Pancreas (tissue), 10 donors: ENCODE results near the gene VLDLR. TPM values are rescaled to one million over a fixed set of nuclear protein-coding genes. Genes with fewer than 3 reads are reported as not detected.

Experiments used
- ATAC-seq, 4 donors: fragments of 200-7000 bp; cut with Tn5 transposase; one replicate each; pipeline versions ENCODE4 v1.8.0 to v1.9.1; 2020; ENCODE audit warnings: mild to moderate bottlenecking in 4 of 4, moderate library complexity in 4 of 4
- DNase-seq, 6 donors: peaks; one replicate each; pipeline ENCODE4 v3.0.0-alpha.2; 2020
- FAIRE-seq: peaks from 2 replicates; lab custom pipeline; 2012; peaks lifted over from hg19 to GRCh38; lab: Jason Lieb, UNC
- H3K27ac ChIP-seq, 4 donors: fragments of 200-600 bp; sonication (generic); 1 replicate in 3 of 4; 2 replicates in 1 of 4; pipeline versions ENCODE4 v1.5.0 to v1.8.0; 2020
- H3K27me3 ChIP-seq, 4 donors: fragments of 200-600 bp; one replicate each; pipeline ENCODE4 v1.8.0; 2021
- H3K36me3 ChIP-seq, 3 donors: fragments of 200-600 bp; sonication (generic) in 1 of 3; one replicate each; pipeline versions ENCODE4 v1.5.0 to v1.8.0; 2020 to 2021
- H3K4me1 ChIP-seq, 3 donors: fragments of 200-600 bp; one replicate each; pipeline ENCODE4 v1.8.0; 2021
- H3K4me3 ChIP-seq, 4 donors: fragments of 200-600 bp; sonication (generic) in 2 of 4; one replicate each; pipeline versions ENCODE4 v1.5.0 to v1.8.0; 2020 to 2021
- H3K9me3 ChIP-seq, 4 donors: fragments of 200-600 bp; one replicate each; pipeline ENCODE4 v1.8.0; 2021
- WGBS, 2 donors: extraction: QIAGEN DNeasy Blood & Tissue Kit; methylation state at CpG; one replicate each; pipeline ENCODE4 v1.1.7; 2013; 5-methylcytosine and 5-hydroxymethylcytosine counted together
- intact Hi-C, 3 donors: fragments of 100-400 bp; cut with DNase I; formaldehyde crosslinking; loops; one replicate each; pipeline versions ENCODE4 v1.11.1 to v1.14.2; 2022
- polyA plus RNA-seq, 2 donors: library from polyadenylated mRNA; stranded (reverse); fragments of 200-250 nt; gene quantifications; one replicate each; pipeline ENCODE4 v1.2.3, GENCODE V29; 2013
- total RNA-seq, 6 donors: library from RNA; stranded (reverse); fragmentation: NEBNext Ultra II Directional in 4 of 6; extraction: Animal tissue kit (Norgen Biotek cat#: 25700) in 4 of 6; gene quantifications; one replicate each; pipeline versions ENCODE4 v1.2.1 to v1.2.4, GENCODE V29; 2021 to 2023
- TF ChIP-seq, protein P1 (sequence below), 4 donors: fragments of 200-600 bp; sonication (generic) in 3 of 4; IDR thresholded peaks; one replicate each; pipeline versions ENCODE4 v1.5.0 to v1.8.0; 2021; ENCODE audit warnings: antibody characterized with exemption in 4 of 4
- donor health status: healthy with polysubstance abuse.
- donor health status: DM: no; HTN: no; CAD: no; lungs with moderate emphysema.
- donor health status: DM: no; HTN: no; CAD: no.
- donor health status: control.
- donor health status: control.
- donor health status: Bipolar disorder and iron deficiency.
- donor health status: DM: yes; HTN: yes; CAD: no.
- donor health status: DM: no; HTN: no; CAD: no.
- donor health status: DM: no; HTN: no; CAD: no.
- donor health status: DM: yes; HTN: yes; CAD: no.

Gene VLDLR
- total and polyA plus RNA-seq, 8 donors = 7.4 to 34.8 (median 24.0) TPM

DNA sequence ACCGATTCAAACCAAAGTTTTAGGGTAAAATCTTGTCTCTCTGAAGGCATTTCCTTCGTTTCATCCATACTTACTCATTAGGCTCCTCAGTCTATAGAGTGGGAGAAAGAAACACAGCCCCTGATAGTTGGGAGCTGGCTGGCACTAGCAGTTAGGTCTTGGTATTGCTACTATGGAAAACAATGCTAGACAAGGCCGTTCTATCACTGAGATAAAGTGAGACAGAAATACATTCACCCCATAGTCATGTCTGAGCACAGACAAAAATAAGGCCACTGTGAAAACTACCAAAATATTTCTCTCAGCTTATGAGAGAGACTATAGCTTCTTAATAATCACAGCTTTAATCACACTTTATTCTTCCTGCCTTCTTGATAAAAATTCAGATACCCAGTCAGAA is 67.0 kb downstream of the VLDLR start:
- DNase-seq = no peak
- Histone ChIP-seq H3K27ac (no peak overlapping the region), H3K27me3 (no peaks in the 10 kb centered on the region), H3K4me1 (no peaks in the 10 kb centered on the region), H3K4me3 (no peak overlapping the region), H3K36me3 (no peaks in the 10 kb centered on the region), H3K9me3 (no peaks in the 10 kb centered on the region)
- 83 to 84% methylated on average over 3 of the region's 3 CpGs for WGBS, 2 donors
- TF ChIP-seq, protein P1, sequence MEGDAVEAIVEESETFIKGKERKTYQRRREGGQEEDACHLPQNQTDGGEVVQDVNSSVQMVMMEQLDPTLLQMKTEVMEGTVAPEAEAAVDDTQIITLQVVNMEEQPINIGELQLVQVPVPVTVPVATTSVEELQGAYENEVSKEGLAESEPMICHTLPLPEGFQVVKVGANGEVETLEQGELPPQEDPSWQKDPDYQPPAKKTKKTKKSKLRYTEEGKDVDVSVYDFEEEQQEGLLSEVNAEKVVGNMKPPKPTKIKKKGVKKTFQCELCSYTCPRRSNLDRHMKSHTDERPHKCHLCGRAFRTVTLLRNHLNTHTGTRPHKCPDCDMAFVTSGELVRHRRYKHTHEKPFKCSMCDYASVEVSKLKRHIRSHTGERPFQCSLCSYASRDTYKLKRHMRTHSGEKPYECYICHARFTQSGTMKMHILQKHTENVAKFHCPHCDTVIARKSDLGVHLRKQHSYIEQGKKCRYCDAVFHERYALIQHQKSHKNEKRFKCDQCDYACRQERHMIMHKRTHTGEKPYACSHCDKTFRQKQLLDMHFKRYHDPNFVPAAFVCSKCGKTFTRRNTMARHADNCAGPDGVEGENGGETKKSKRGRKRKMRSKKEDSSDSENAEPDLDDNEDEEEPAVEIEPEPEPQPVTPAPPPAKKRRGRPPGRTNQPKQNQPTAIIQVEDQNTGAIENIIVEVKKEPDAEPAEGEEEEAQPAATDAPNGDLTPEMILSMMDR (IDR thresholded peaks at IDR 0.05) = no peak
- intact Hi-C loops = no loop called here
- ATAC-seq = no peak
- no peak for FAIRE-seq

DNA sequence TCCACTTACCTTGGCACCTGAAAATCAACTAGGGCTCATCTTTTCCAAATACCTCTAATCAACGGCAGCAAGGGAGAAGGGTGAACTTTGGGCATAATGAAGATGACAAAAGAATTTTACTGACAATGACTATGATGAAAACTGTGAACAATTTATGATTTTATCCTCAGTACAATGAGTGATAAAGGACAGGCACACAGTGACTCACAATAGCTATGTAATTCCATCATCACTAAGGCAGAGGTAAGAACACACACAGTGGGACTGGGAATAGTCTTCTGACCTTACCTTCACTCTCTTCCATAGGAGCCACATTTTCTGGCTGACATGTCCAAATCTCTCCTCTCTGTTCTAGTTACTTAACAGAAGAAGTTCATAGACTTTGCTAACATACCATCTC is 69.6 kb downstream of the VLDLR start:
- H3K4me1 ChIP-seq = no peaks in the 10 kb centered on the region
- no peaks in the 10 kb centered on the region for H3K27me3 ChIP-seq
- FAIRE-seq (no peak), DNase-seq (no peak), ATAC-seq (no peak)
- H3K27ac ChIP-seq = no peak overlapping the region
- no peaks in the 10 kb centered on the region for H3K9me3 ChIP-seq
- WGBS, 2 donors = 81 to 86% methylated on average over 1 of the region's 1 CpG
- TF ChIP-seq, protein P1 (IDR thresholded peaks at IDR 0.05) = no peak
- H3K4me3 ChIP-seq = no peak overlapping the region
- H3K36me3 ChIP-seq = no peaks in the 10 kb centered on the region
- intact Hi-C loops = no loop called here

DNA sequence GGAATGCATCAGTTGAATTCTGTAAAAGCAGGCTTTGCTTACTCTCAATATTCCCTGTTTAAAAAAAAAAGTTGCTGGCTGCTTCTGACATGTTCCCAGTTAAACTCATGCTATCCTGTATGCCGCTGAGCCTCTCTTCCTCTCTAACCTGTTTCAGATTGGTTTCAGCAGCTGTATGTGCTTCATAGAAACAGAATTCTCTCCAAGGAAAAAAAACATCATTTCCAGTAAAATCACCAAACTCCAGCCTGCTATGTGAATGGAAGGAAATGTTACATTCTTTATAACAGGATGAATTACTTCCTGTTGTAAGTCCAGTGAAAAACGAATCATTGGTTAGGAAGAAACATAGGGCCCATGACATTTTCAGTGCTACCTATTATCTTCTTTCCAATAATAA is 70.0 kb downstream of the VLDLR start:
- TF ChIP-seq, protein P1 (IDR thresholded peaks at IDR 0.05) = no peak
- ATAC-seq (no peak), FAIRE-seq (no peak), DNase-seq (no peak)
- no peaks in the 10 kb centered on the region for H3K4me1 ChIP-seq
- no peaks in the 10 kb centered on the region for H3K36me3 ChIP-seq
- H3K9me3 ChIP-seq = no peaks in the 10 kb centered on the region
- H3K27ac ChIP-seq = no peak overlapping the region
- H3K27me3 ChIP-seq = no peaks in the 10 kb centered on the region
- WGBS, 2 donors = 53 to 79% methylated on average over 2 of the region's 2 CpGs
- intact Hi-C loops = no loop called here
- no peak overlapping the region for H3K4me3 ChIP-seq

DNA sequence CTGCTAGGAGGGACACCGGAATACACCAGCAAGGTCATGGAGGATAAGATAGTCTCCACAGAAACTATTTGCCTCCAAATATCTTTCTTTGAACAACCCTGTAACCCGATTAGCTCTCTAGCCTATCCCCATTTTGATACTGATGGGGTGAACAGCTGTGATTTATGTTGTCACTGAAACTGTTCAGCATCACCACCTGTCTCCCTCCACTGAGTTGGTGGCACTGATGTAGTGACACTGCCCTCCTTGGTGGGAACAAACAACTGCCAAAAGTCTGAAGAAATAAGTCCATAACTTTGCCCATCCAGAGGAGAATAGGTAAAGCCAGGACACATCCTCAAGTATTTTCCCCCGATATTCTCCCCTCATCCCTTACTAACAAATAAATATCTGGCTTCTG is 71.5 kb downstream of the VLDLR start:
- no peak for FAIRE-seq
- Histone ChIP-seq H3K4me1 (no peaks in the 10 kb centered on the region), H3K27me3 (no peaks in the 10 kb centered on the region), H3K9me3 (no peaks in the 10 kb centered on the region), H3K4me3 (no peak overlapping the region), H3K36me3 (no peaks in the 10 kb centered on the region), H3K27ac (no peak overlapping the region)
- intact Hi-C loops = no loop called here
- DNase-seq = no peak
- 85 to 86% methylated on average over 3 of the region's 3 CpGs for WGBS, 2 donors
- ATAC-seq = no peak
- TF ChIP-seq, protein P1 (IDR thresholded peaks at IDR 0.05) = no peak

DNA sequence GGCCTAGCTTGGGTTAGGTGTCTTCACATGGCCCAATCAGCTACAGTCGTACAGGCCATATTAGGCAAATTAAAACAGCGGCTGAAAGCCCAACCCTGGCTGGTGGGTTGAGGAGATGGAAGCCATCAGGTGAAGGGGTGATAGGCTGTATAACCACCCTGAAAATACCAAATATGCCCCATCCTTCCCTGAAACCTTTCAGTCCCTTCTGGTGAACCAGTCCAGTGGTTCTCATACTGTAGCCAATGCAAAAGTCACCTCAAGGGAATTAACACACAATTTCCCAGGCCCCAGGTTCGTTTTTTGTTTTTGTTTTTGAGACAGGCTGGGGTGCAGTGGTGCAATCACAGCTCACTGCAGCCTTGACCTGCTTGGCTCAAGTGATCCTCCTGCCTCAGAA is 75.9 kb downstream of the VLDLR start:
- ATAC-seq = no peak
- no peak for FAIRE-seq
- DNase-seq = no peak
- WGBS, 2 donors = 81 to 82% methylated on average over 3 of the region's 3 CpGs
- Histone ChIP-seq H3K36me3 (no peaks in the 10 kb centered on the region), H3K27ac (no peak overlapping the region), H3K4me3 (no peak overlapping the region), H3K9me3 (no peaks in the 10 kb centered on the region), H3K4me1 (no peaks in the 10 kb centered on the region), H3K27me3 (no peaks in the 10 kb centered on the region)
- TF ChIP-seq, protein P1 (IDR thresholded peaks at IDR 0.05) = no peak
- intact Hi-C loops = no loop called here
